Gastroesophageal sphincter (tissue), 3 donors: ENCODE results near the gene MOV10L1.
A peak's percentile ranks its signal among the peaks of the same experiment; 100 is the strongest.

ENCODE experiments used
- CTCF ChIP-seq, 4 experiments: fragments of 200-600 bp in 2 of 4; fragments of 450-650 bp in 2 of 4; sonication (generic) in 1 of 4; IDR thresholded peaks; one replicate each; pipeline ENCODE4 v1.5.1; 2017 to 2019; ENCODE audit warnings: antibody characterized with exemption in 4 of 4, mild to moderate bottlenecking in 2 of 4, moderate library complexity in 2 of 4
- EP300 ChIP-seq: sonication (generic); formaldehyde crosslinking; IDR thresholded peaks from one replicate; pipeline ENCODE4 v1.6.1; 2017; ENCODE audit warnings: antibody characterized with exemption, mild to moderate bottlenecking
- POLR2A ChIP-seq, 2 donors: fragments of 450-650 bp; IDR thresholded peaks; one replicate each; pipeline ENCODE4 v1.6.1; 2017; ENCODE audit warnings: antibody characterized with exemption in 2 of 2, mild to moderate bottlenecking in 2 of 2, moderate library complexity in 1 of 2
- POLR2AphosphoS5 ChIP-seq: sonication (generic); formaldehyde crosslinking; IDR thresholded peaks from one replicate; pipeline ENCODE4 v1.6.1; 2017; ENCODE audit warnings: antibody characterized with exemption

GRCh38 chr22:50146439-50147238 is 56.8 kb downstream of the MOV10L1 start:
- TF ChIP-seq CTCF (IDR thresholded peaks at IDR 0.05) (peak in 3 of 4 experiments; percentile 72 to 81 (median 79)), POLR2A (IDR thresholded peaks at IDR 0.05) (no peak), POLR2AphosphoS5 (no peak), EP300 (no peak)
